GM21360 (cell line): Measurements from ENCODE around the gene CNIH1.
A peak's percentile ranks its signal among the peaks of the same experiment; 100 is the strongest.
"Not testable (repeated sequence)": the region's sequence is repeated elsewhere in the genome, so short reads cannot be mapped to it uniquely, and the experiment has no call there.

Experiments
- ATAC-seq: cut with Tn5 transposase; IDR thresholded peaks from one replicate; pipeline ENCODE4 v1.9.1; 2021; ENCODE audit warnings: mild to moderate bottlenecking, moderate library complexity; ENCODE audit not compliant: unreplicated experiment

Gene CNIH1

DNA sequence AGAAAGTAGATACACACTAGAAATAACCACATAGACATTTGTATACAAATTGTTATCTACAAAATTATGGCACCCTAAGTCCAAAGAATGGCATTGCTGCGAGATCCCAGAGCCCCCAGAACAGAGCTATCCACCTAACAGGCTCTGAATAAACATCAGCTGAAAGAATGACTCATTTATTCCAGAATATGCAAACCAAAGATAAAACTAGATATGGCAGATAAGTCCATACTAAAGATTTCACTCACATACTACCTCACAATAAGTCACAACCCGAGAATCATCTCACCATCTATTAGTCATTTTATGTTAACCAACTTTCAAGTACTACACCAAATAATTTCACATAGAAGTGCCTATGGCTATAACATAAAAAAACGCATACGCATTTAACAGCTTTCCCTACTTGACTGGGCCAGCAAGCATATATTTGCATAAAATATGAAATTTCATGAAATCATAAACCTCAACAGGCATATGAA is 5.6 kb downstream of the CNIH1 start:
- peak; percentile 42 for ATAC-seq

DNA sequence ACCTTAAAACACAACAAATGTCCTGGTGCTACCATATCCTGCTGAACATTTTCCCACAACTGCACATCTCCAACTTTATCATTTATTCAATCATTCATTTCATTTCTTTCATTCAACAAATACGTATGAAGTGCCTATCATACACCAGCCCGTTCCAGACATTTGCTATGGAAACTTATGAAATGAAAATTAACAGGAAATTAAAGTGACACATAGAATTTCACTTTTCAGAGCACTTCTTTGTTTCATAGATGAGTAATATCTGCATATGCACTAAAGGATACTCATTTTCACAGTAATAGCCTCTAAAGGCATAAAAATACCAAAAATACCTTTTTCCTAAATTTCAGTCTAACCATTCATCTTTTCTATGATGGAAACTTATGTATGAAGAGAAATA is 12.6 kb downstream of the CNIH1 start:
- ATAC-seq = no peak

DNA sequence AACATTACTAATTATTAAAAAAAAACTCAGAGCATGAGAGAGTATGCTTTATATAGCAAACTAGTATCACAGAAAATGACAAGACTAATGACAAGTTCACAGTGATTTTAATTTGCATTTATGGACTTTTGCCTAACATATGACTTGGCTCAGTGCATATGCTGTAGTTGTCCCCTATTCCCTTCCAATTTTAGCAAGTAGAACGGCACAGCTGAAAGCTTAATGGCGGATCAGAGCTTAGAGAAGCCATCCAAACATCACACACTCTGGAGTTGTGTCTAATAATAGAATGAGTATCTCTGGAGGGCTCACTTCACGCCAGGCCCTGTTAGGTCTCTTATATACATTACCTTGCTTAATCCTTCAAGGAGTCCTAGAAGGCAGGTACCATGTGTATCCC is 13.3 kb downstream of the CNIH1 start:
- ATAC-seq = no peak

DNA sequence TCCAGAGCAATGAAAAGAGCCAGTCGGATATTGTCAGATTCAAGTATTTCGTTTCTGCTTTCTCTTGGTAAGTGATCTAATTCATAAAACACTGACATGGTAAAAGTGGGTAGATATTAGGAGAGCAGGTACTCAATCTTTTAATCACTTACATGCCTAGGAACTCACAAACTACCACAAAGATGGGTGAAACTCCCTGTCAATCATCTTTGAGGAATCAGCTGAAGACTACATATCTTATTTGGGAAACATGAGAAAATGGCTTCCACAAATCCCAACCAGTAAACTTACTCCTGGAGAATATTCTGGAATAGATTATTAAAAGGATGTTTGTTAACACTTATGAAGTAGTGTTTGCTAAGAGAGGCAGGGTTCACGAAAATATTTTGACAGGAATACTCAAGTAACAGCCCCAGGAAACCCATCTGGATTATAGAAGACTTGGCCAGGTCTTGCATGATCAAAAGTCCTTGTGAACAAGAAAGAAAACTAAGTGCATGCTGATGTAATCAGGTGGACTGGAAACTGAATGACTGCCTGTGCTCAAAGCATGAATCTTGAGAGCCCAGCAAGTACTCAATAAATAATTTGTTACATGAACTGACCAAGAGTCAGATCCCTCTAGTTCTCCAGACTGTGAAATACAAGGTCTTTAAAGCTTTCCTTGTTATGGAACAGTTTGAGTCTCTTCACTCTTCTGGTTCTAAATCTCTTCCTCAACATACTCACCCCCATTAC is 15.5 kb downstream of the CNIH1 start:
- no peak for ATAC-seq

DNA sequence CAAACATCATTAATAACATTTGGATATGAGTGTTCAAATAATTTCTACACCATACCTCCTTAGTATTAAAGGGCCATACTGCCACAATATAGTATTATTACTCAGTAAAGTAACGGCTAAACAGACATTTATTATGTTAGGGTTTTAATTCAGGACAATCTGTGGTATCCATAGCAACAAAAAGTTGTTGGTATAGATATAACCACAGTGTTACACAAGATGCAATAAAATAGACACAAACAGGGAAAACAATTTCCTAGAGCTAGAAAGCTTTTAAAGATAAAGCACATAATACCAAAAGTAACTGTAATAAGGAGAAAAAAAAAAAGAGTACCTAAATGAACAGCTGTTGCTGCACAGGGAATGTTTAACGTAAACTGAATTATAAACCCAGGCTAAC is 16.1 kb downstream of the CNIH1 start:
- ATAC-seq = no peak

DNA sequence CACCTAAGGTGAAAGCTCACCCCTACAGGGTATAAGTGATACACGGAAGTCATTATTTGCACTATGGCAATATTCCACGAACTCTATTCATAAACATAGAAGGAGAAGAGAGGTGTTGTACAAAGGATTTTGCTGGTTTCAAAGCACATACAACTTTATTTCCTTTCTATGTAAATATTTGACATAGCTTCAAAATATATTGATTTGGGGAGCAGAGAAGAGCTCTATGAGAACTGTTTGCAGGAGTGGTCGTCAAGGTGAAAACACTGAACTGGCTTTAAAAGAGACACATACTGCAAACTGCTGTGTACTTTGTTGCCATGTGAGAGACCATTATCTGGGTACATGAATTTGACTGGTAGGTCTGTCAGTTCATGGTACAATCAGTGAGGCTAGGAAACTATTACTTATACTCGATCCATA is 16.7 kb downstream of the CNIH1 start:
- no peak for ATAC-seq

DNA sequence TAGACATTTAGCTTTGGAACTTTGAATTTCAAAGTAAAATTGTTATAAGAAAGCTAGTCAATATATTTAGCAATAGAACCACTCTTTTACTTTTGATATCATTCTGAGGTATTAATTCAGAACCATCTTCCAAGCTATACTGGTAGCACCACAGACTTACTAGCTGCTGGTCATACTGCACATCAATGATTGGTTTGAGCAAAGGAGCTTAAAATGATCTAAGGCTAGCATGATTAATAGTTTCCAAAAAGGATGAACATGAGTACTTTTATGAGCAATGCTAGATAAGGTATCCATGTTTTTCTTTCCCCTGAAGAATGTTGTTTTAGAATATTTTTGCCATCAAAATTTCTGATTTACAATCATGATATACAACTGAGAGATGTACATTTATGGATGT is 17.2 kb downstream of the CNIH1 start:
- ATAC-seq = no peak

DNA sequence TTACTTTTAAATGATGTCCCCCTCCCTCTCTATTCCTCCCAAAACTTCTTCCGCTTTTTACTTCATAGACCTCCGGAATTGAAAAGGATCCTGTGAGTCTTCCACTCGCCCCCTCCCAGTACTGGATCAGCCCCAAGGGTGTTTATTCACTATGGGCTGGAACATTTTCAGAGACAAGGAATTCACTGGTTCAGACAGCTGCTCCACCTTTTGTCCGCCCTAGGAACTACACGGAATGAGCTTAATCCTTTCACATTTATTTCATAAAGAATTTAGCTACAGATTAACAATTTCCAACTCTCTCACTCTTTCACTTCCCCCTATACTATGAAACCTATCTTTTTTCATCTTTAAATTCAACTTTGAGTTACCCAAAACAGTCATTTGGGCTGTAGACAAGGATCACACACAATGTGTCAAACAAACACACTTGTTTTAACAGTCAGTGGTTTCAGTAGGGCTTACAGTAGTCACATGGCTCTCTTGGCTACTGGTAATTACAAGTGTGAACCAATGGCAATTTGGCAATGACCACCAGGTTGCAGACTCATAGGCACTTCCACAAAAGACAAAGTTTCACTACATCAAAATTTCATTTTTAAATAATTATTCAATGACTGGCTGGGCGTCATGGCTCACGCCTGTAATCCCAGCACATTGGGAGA is 20.6 kb downstream of the CNIH1 start:
- ATAC-seq = no peak

DNA sequence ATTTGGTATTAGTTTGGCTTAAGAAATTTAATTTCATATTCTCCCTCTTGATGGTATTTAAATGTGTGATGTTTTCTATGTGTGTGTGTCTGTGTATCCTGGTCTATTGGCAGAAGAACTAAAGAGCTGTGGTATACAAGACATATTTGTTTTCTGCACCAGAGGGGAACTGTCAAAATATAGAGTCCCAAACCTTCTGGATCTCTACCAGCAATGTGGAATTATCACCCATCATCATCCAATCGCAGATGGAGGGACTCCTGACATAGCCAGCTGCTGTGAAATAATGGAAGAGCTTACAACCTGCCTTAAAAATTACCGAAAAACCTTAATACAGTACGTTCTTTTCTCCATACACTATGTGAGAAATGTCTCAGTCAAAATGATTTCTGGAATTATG is 29.8 kb downstream of the CNIH1 start:
- no peak for ATAC-seq

DNA sequence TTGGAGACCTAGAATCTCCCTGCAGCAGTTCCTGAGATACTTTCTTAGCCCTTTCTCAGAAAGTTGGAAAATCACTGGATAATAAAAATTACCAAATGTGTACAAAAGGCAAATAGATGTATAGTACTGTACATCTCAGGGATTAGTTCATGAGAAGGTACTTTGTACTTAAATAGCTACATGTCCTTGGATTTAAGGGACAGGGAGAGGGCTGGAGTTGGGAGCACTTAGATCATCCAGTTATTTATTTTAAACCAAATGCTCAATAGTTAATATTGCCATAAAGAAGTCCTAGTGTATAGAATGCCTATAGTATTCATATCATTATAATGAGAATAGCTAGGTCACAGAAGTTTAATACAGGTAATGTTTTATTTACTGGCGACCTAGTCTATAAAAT is 31.0 kb downstream of the CNIH1 start:
- no peak for ATAC-seq

DNA sequence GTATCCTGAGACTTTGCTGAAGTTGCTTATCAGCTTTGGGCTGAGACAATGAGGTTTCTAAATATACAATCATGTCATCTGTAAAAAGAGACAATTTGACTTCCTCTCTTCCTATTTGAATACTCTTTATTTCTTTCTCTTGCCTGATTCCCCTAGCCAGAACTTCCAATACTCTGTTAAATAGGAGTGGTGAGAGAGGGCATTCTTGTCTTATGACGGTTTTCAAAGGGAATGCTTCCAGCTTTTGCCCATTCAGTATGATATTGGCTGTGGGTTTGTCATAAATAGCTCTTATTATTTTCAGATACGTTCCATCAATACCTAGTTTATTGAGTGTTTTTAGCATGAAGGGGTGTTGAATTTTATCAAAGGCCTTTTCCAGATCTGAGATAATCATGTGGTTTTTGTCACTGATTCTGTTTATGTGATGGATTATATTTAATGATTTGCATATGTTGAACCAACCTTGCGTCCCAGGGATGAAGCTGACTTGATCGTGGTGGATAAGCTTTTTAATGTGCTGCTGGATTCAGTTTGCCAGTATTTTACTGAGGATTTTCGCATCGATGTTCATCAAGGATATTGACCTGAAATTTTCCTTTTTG is 37.7 kb downstream of the CNIH1 start:
- not testable (repeated sequence) for ATAC-seq

DNA sequence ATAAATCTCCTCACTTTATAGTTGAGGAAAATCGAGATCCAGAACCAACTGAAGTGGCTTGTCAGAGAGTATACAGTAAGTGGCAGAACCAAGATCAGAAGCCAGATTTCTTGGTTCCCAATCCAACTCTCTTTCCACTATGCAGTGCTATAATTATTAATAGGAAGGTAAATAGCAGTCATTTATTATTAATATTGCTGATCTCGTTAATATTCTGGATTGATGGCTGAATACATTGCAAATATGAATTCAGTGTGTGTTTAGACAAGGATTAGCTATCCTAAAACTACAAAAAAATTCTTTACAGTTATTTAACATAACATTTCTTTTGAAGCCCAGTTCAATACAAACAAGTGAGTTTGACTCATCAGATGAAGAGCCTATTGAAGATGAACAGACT is 41.6 kb downstream of the CNIH1 start:
- ATAC-seq = no peak

DNA sequence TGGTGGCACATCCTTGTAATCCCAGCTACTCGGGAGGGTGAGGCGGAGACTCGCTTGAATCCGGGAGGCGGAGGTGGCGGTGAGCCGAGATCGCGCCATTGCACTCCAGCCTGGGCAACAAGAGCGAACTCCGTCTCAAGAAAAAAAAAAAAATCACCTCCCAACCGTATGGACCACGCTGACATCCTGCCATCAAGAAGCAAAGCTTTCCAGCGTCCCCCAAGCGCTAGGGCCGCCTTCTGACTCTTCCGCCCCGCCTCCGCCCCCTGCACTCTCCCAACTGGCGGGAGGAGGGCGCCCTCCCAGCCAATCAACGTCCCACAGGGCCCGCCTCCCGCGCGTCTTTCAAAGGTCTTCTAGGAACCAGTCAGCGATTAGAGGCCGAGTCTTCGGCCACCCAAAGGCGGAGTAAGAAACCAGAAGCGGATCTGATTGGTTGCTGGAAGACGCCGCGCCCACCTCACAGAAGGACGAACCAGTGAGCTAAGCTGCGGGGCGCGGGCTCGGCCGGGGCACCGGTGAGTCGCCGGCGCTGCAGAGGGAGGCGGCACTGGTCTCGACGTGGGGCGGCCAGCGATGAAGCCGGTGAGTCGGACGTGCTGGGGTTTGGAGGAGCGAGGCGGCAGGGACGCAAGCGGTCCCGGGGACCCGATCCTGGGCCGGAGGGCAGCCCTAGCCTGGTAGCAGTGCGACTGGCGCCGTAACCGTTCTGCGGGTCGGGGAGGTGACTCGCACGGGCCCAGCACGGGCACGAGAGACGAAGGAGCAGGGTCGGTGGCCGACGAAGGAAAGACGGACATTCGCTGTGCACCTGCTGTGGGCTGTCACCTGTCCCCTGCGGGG is 44.5 kb downstream of the CNIH1 start, which contains the start of gene CDKN3:
Gene CDKN3, plus strand, starts transcription at position 515 of the 843 bp plus-strand sequence. Its CDS starts 62 bp downstream, at position 577.
- ATAC-seq = peak; percentile 96

DNA sequence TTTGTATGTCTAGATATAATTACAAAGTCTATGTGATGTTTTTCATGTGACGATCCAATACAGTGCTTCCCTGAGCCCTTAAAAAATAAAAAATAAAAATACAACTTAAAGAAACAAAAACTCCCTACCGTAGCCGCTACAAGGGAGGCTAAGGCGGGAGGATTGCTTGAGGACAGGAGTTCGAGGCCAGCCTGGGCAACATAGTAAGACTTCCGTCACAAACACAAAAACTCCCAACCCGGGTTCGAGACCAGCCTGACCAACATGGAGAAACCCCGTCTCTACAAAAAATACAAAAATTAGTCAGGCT is 45.0 kb downstream of the CNIH1 start:
- ATAC-seq = no peak

DNA sequence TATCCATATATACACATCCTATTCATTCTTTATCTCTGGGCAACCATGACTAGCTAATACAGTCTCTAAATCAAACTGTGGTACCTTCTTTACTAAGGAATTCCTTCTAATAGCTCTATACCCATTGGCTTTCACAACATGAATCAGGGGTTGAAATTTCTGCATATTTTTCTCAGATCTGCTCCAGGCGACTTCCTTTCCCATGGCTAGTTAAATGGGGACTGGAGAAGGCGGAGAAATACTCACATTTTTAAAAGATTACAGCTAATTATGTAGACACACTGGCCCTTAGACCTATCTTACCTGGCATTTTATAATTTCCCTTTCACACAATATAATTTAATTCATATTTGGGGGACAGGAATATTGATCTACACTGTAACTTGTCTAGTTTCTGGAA is 45.5 kb downstream of the CNIH1 start:
- no peak for ATAC-seq

DNA sequence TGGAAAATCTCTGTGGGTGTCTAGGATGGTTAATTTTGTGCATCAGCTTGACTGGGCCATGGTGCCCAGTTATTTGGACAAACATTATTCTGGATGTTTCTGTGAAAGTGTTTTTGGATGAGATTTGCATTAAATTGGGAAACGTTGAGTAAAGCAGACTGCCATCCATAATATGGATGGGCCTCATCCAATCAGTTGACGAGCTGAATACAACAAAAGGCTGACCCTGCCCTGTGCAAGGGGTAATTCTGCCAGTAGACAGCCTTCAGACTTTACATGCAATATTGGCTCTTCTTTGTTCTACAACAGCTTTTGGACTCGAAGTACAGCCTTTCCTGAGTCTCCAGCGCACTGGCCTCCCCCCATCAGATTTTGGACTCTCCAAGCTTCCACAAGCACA is 45.9 kb downstream of the CNIH1 start:
- ATAC-seq = no peak

DNA sequence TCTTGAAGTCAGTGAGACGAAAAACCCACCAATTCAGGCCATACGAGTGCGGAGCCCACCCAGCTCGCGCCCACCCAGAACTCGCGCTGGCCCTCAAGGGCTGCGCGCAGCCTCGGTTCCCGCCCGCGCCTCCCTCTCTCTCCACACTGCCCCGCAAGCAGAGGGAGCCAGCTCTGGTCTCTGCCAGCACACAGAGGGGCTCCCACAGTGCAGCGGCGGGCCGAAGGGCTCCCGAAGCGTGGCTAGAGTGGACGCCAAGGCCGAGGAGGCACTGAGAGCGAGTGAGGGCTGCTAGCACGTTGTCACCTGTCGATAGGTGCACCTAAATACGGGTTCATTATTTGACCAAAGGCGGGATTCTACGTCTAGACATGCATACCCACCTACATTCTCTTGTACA is 46.6 kb downstream of the CNIH1 start:
- no peak for ATAC-seq

DNA sequence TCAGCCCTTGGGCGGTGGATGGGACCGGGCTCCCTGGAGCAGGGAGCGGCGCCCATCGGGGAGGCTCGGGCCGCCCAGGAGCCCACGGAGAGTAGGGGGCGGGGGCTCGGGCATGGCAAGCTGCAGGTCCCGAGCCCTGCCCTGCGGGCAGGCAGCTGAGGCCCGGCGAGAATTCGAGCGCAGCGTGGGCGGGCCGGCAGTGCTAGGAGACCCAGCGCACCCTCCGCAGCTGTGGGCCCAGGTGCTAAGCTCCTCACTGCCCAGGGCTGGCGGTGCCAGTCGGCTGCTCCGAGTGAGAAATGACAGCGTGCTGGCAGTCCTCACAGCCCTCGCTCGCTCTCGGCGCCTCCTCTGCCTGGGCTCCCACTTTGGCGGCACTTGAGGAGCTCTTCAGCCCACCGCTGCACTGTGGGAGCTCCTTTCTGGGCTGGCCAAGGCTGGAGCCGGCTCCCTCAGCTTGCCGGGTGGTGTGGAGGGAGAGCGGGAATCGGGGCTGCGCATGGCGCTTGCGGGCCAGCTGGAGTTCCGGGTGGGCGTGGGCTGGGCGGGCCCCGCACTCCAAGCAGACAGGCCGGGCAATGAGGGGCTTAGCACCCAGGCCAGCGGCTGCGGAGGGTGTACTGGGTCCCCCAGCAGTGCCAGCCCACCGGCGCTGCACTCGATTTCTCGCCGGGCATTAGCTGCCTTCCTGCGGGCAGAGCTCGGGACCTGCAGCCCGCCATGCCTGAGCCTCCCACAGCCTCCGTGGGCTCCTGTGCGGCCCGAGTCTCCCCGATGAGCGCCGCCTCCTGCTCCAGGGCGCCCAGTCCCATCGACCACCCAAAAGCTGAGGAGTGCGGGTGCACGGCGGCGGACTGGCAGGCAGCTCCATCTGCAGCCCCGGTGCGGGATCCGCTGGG is 47.9 kb downstream of the CNIH1 start:
- not testable (repeated sequence) for ATAC-seq

DNA sequence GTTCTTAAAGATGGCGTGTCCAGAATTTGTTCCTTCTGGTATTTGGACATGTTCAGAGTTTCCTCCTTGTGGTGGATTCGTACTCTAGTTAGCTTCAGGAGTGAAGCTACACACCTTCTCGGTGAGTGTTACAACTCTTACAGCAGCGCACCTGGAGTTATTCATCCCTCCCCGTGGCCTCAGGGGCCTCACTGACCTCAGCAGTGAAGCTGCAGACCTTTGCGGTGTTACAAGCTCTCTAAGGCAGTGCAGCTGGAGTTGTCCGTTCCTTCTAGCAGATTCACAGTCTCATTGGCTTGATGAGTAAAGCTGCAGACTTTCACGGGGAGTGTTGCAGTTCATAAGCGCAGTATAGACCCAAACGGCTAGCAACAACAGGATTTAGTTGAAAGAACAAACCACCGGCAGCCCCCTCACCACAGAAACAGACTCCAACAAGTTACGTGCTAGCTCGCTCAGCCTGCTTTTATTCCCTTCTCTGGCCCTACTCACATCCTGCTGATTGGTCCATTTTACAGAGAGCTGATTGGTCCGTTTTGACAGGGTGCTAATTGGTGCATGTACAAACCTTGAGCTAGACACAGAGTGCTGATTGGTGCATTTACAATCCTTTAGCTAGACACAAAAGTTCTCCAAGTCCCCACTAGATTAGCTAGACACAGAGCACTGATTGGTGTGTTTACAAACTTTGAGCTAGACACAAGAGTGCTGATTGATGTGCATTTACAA is 48.9 kb downstream of the CNIH1 start:
- ATAC-seq = no peak

DNA sequence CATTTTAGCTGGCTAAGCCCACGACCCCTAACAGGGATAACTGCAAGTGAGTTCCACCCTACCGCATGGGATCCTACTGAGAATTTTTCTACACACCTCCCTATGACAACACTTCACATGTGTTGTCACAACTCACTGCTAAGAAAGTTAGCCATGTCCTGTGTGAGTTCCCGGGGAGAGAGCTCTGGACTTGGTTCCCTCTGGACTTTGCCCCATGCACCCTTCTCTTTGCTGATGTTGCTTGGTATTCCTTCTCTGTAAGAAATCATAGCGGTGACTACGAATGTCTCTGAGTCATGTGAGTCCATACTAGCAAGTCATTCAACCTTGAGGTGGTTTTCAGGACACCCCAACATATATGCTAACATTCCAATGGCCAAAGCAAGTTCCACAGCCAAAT is 53.8 kb downstream of the CNIH1 start:
- no peak for ATAC-seq
